DND-41 (cell line): Measurements from ENCODE around the gene PRDX6.

Source experiments
- CTCF ChIP-seq: IDR thresholded peaks from 2 replicates; pipeline ENCODE4 v1.5.1; 2012; ENCODE audit warnings: borderline replicate concordance, low read length, moderate library complexity, mild to moderate bottlenecking; ENCODE audit not compliant: poor library complexity, severe bottlenecking; ENCODE audit errors: extremely low read depth
- EZH2 ChIP-seq: IDR thresholded peaks from 3 replicates; pipeline ENCODE4 v1.6.1; 2012; ENCODE audit warnings: borderline replicate concordance, low read depth, mild to moderate bottlenecking, moderate library complexity, low read length, inconsistent platforms; ENCODE audit not compliant: severe bottlenecking

GRCh38 chr1:173430677-173431303, 46.3 kb upstream of the PRDX6 start:
- TF ChIP-seq CTCF (no peak), EZH2 (no peak)
